Lower leg skin (tissue), 4 donors: ENCODE data around the gene EXO1. TPM values are rescaled to one million over a fixed set of nuclear protein-coding genes. Genes with fewer than 3 reads are reported as not detected.

Experiments
- DNase-seq, 2 donors: peaks; one replicate each; pipeline ENCODE4 v3.0.0-alpha.2; 2019; ENCODE audit warnings: low spot score in 2 of 2
- H3K4me3 ChIP-seq: fragments of 200-600 bp; sonication (generic); 2 replicates; pipeline ENCODE4 v1.5.1; 2017; ENCODE audit warnings: mild to moderate bottlenecking, low read depth; ENCODE audit not compliant: poor library complexity, severe bottlenecking
- CTCF ChIP-seq, 3 donors: fragments of 450-650 bp; IDR thresholded peaks; one replicate each; pipeline ENCODE4 v1.5.1; 2016; ENCODE audit warnings: antibody characterized with exemption in 3 of 3, mild to moderate bottlenecking in 3 of 3, moderate library complexity in 2 of 3
- POLR2A ChIP-seq, 2 donors: fragments of 450-650 bp; IDR thresholded peaks; one replicate each; pipeline ENCODE4 v1.6.1; 2016 to 2017; ENCODE audit warnings: antibody characterized with exemption in 2 of 2, mild to moderate bottlenecking in 1 of 2, moderate library complexity in 1 of 2
- WGBS, 2 donors: methylation state at CpG; one replicate each; pipeline ENCODE4 v1.1.5; 2018; 5-methylcytosine and 5-hydroxymethylcytosine counted together
- intact Hi-C: fragments of 100-400 bp; cut with DNase I; formaldehyde crosslinking; loops from one replicate; pipeline ENCODE4 v1.15.0; 2023; ENCODE audit warnings: low total_unique reads
- total RNA-seq, 4 donors: library from RNA; depleted of rRNA; stranded (reverse); fragments of >200 nt; gene quantifications; one replicate each; pipeline ENCODE4 v1.1.0, GENCODE V29; 2016

Gene EXO1
- total RNA-seq, 4 donors from 2014 or later, result 0.52 to 1.2 TPM; not detected in 2

DNA sequence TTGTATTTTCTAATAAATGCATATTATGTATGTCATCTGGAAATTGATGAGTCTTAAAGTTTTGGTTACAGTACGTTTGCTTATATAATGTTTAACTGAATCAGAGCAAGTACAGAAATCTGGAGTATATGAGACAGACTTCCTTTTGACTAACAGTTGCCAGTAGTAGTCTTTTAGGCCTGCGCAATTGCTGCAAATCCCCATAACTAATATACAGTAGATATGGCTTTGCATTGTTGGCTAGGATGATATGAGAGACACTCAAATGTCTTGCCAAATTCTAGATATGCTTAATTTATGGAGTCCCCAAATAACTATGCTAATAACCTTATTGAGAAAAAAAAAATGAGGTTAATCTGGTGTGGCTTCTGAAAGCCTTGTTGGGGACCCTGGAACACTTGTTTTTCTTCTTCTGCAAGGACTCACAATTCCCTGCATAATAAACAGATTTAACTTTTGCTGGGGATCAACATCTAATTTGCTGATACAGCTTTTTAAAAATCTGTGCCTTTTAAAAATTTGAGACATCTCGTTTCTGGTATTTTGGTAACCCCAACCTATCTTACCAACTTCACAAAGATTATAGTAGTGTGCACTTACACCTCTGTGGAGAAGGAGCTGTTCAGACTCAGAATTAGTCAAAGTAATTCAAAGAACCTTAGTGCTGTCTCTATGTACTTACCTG, 22.9 kb downstream of the EXO1 start:
- 75 to 92% methylated on average over 3 of the region's 3 CpGs for WGBS, 2 donors
- TF ChIP-seq POLR2A (IDR thresholded peaks at IDR 0.05), result no peak
- no peak for TF ChIP-seq CTCF (IDR thresholded peaks at IDR 0.05)
- intact Hi-C loops, result no loop called here
- H3K4me3 ChIP-seq, result no peak overlapping the region
- DNase-seq, result no peak

GRCh38 chr1:241881440-241881839, 33.4 kb downstream of the EXO1 start:
- intact Hi-C loops, result no loop called here
- TF ChIP-seq POLR2A (IDR thresholded peaks at IDR 0.05), result no peak
- no peak for TF ChIP-seq CTCF (IDR thresholded peaks at IDR 0.05)
- WGBS, 2 donors, result 93 to 94% methylated on average over 6 of the region's 6 CpGs
- no peak overlapping the region for H3K4me3 ChIP-seq
- no peak for DNase-seq

GRCh38 chr1:241883159-241883558, 35.2 kb downstream of the EXO1 start:
- H3K4me3 ChIP-seq, result no peak overlapping the region
- DNase-seq, result no peak
- TF ChIP-seq POLR2A (IDR thresholded peaks at IDR 0.05) (no peak), CTCF (IDR thresholded peaks at IDR 0.05) (no peak)
- 57 to 100% methylated on average over 1 of the region's 1 CpG for WGBS, 2 donors
- intact Hi-C loops, result no loop called here

DNA sequence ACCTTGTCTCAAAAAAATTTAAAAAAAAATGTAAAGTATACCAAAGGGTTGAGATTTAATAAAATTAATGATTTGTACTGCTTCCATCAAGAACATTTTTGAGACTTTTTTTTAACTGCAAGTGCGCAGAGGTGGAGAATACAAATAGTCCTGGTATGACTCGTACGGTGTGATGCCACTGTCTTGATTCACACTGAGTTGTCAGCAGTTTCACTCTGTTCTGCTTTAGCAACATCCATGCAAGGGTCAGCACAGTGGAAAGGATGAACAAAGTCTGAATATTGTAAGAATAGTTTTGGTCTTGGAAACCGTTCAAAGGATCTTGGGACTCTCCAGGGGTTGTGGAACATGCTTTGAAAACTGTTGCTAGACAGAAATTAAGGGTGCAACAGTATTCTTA, 40.2 kb downstream of the EXO1 start:
- no peak overlapping the region for H3K4me3 ChIP-seq
- WGBS, 2 donors, result 91 to 96% methylated on average over 4 of the region's 4 CpGs
- no peak for DNase-seq
- intact Hi-C loops, result no loop called here
- no peak for TF ChIP-seq CTCF (IDR thresholded peaks at IDR 0.05)
- no peak for TF ChIP-seq POLR2A (IDR thresholded peaks at IDR 0.05)

DNA sequence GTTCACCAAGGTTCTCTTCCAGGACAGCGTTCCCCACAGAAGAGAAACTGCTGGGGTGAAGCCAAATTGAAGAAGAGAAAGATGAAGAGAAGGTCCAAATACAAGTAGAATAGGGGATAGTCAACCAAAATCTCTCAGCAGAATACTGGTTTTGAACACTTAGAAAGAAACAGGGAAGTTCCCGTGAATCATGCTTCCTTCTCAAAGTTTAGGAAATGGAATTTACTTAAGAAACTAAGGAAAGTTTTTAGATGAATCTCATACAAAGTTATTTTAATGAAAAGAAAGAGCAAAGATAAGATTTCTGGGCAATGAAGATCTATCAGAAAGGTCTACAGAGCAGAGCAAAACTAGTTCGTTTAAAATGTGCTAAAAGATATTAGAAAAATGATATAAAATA, 43.3 kb downstream of the EXO1 start:
- TF ChIP-seq POLR2A (IDR thresholded peaks at IDR 0.05), result no peak
- no peak for TF ChIP-seq CTCF (IDR thresholded peaks at IDR 0.05)
- no peak overlapping the region for H3K4me3 ChIP-seq
- no peak for DNase-seq
- intact Hi-C loops, result no loop called here
- 87 to 89% methylated on average over 3 of the region's 3 CpGs for WGBS, 2 donors

GRCh38 chr1:241894016-241894415, 46.0 kb downstream of the EXO1 start:
- intact Hi-C loops, result no loop called here
- no peak for TF ChIP-seq CTCF (IDR thresholded peaks at IDR 0.05)
- no peak for TF ChIP-seq POLR2A (IDR thresholded peaks at IDR 0.05)

More at GRCh38 chr1:241894016-241894415, 46.0 kb downstream of the EXO1 start:
- H3K4me3 ChIP-seq, result no peak overlapping the region
- WGBS, 2 donors, result 70 to 95% methylated on average over 3 of the region's 3 CpGs
- no peak for DNase-seq
